Epithelial cell of proximal tubule (primary cell): ENCODE results near the gene TRIM15. TPM values are rescaled to one million over a fixed set of nuclear protein-coding genes. Genes with fewer than 3 reads are reported as not detected.

ENCODE experiments used
- DNase-seq: peaks from one replicate; pipeline ENCODE4 v3.0.0-alpha.2; 2011; ENCODE audit warnings: low read depth
- H3K4me3 ChIP-seq: 2 replicates; pipeline ENCODE4 v1.5.1; 2011; ENCODE audit warnings: low read depth, mild to moderate bottlenecking, low read length
- CTCF ChIP-seq: conservative IDR thresholded peaks from 2 replicates; pipeline ENCODE4 v1.5.1; 2012; ENCODE audit warnings: low read depth, mild to moderate bottlenecking, low read length
- total RNA-seq: library from RNA; depleted of rRNA; stranded (reverse); fragments of >200 nt; gene quantifications from 2 replicates; pipeline ENCODE4 v1.2.3, GENCODE V29; 2015

TRIM15 gene
- total RNA-seq, 1 donor from 2014 or later = not detected

- no peak for DNase-seq
- no peak for TF ChIP-seq CTCF
Observed at GRCh38 chr6:30202366-30202765, 39.0 kb downstream of the TRIM15 start.

GRCh38 chr6:30204116-30204515 lies 40.8 kb downstream of the TRIM15 start:
- no peak for TF ChIP-seq CTCF
- no peak for DNase-seq
- H3K4me3 ChIP-seq = no peak overlapping the region

More at GRCh38 chr6:30202366-30202765, 39.0 kb downstream of the TRIM15 start:
- no peak overlapping the region for H3K4me3 ChIP-seq

DNA sequence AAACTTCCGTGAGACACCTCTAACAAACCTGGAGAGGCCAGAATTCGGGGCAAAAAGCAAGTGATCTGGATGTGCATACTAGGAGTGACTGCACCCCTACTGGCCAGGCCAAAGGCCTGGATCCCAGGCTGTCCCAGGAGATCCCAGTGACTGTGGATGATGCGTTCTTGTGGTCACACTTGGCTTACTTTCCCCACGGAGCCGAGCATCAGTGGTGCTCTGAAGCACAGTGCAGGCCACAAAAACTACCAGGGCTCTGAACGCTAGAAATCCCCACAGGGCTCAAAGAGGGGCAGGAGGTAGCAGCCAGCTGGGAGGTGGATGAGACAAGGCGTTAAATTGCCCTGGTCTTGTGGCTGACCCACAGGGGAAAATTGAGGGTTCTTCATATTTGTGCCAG lies 42.8 kb downstream of the TRIM15 start:
- peak; percentile 16 for TF ChIP-seq CTCF
- H3K4me3 ChIP-seq = no peak overlapping the region
- DNase-seq = no peak

DNA sequence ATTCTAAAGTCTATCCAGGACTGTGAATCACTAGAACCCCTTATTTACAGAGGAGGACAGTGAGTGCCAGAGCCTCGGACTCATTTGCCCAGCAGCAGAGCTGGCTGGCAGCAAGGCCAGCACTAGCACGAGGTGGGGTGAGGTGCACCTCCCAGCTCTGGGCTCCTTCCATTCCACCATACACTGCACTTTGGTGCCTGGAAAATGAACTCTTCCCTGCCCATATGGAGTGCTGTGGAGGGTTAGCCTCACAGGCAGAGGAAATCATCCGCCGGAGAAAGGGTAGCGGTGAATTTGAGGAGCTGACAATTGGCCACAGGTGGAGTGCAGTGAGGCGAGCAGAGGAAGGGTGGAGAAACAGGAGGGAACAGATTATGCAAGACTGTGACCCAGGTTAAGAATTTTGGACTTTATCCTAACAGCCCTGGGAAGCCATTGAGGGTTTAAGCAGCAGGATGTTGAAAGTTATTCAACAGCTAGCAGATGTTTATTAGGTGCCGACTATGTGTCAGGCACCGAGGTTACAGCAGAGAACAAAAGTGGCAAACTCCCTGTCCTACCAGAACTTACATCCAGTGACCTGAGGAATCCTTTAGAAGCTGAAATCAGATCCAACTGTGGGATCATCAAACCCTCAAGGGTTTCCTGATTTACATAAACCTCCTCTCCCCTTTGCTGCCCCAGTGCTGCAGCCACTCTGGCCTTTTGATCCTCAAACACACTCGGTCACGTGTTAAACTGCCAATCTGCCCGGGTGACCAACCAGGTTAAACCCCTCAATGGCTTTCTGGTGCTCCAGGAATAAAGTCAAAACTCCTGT lies 43.7 kb downstream of the TRIM15 start:
- peak overlapping the region; percentile 12 for H3K4me3 ChIP-seq
- no peak for TF ChIP-seq CTCF
- DNase-seq = no peak

DNA sequence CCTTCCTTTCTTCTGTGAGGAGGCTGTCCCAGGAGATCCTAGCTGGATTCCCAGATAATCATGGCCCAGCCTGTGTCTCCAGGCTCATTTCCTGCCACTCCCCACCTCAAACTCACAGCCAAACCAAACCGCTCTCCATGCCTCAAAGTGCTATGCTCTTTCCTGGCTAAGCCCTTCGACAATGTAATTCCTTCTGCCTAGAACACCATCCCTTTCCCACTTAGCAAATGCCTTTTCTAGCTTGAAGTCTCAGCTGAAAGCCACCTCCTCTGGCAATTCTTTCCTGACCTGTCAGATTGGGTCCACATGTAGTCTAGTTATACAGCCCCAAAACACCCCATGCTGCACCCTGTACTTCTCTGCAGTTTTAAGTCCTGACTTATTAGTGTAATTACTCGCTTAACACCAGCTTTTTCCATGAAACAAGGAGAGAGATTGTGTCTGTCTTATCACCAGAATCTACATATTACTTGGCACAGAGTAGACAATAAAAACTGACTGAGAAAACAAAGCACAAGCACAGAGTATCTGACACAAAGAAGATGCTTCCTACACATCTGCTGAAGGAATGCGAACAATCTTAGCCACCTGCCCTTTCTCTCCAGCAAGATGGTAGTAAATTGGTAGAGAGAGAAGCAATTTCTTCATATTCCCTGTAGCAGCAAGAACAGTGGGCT lies 44.4 kb downstream of the TRIM15 start:
- no peak for TF ChIP-seq CTCF
- no peak for DNase-seq
- peak overlapping the region; percentile 12 for H3K4me3 ChIP-seq

GRCh38 chr6:30211306-30211705 lies 48.0 kb downstream of the TRIM15 start:
- no peak for DNase-seq
- H3K4me3 ChIP-seq = peak overlapping the region; percentile 79
- TF ChIP-seq CTCF = no peak

GRCh38 chr6:30211899-30212298 lies 48.6 kb downstream of the TRIM15 start:
- TF ChIP-seq CTCF = no peak
- DNase-seq = no peak
- H3K4me3 ChIP-seq = peak overlapping the region; percentile 79
